K562 (cell line): ENCODE results near the gene PXK. TPM values are rescaled to one million over a fixed set of nuclear protein-coding genes. Genes with fewer than 3 reads are reported as not detected.

Experiments used
- ATAC-seq: fragments of 200-7000 bp; cut with Tn5 transposase; 3 replicates; pipeline ENCODE4 v1.9.1; 2020; ENCODE audit warnings: moderate library complexity
- BruUV-seq: library from RNA; stranded (reverse); fragments of 400-500 nt; replicated peaks from 2 replicates; lab custom pipeline; 2021; lab: Mats Ljungman, UMichigan
- CTCF ChIA-PET: fragments of 300-600 bp; formaldehyde crosslinking; extraction: SDS; loops from one replicate; lab custom pipeline; 2021; ENCODE audit warnings: low intra/inter-chr PET ratio; lab: Yijun Ruan, JAX
- POLR2A ChIA-PET: fragments of 300-600, 350-650 bp; sonication (Branson Sonifier 250); formaldehyde crosslinking; extraction: SDS; loops from one replicate; lab custom pipeline; 2021; ENCODE audit warnings: antibody characterized with exemption, inconsistent platforms; lab: Yijun Ruan, JAX
- DNase-seq, 4 experiments: peaks; one replicate each; pipeline versions ENCODE4 v3.0.0 to v3.0.0-alpha.2; 2011 to 2018; ENCODE audit warnings: low spot score in 3 of 4, mixed read lengths in 3 of 4; ENCODE audit errors: extremely low read depth in 1 of 4
- FAIRE-seq: peaks from 2 replicates; lab custom pipeline; 2011; peaks lifted over from hg19 to GRCh38; lab: Jason Lieb, UNC
- H2AFZ ChIP-seq: 2 replicates; pipeline ENCODE4 v1.6.0; 2011; ENCODE audit warnings: low read depth, low read length, control low read depth, inconsistent platforms
- H3K27ac ChIP-seq: fragments of 200-600 bp; 3 replicates; pipeline ENCODE4 v1.8.0; 2011; ENCODE audit warnings: low read depth, mild to moderate bottlenecking, control low read depth, inconsistent platforms, low read length, moderate library complexity, mixed read lengths; ENCODE audit errors: extremely low read depth
- H3K27me3 ChIP-seq, 2 experiments: fragments of 300-600 bp in 1 of 2; 2 replicates in 1 of 2; 3 replicates in 1 of 2; pipeline versions ENCODE4 v1.6.0 to v1.8.0; 2011; ENCODE audit warnings: inconsistent platforms in 2 of 2, low read length in 2 of 2, mild to moderate bottlenecking in 1 of 2, mixed read lengths in 1 of 2, moderate library complexity in 1 of 2; ENCODE audit not compliant: control insufficient read depth in 2 of 2, insufficient read depth in 2 of 2
- H3K36me3 ChIP-seq: fragments of 300-600 bp; 3 replicates; pipeline ENCODE4 v1.8.0; 2011; ENCODE audit warnings: mild to moderate bottlenecking, low read length, inconsistent platforms; ENCODE audit not compliant: control insufficient read depth, insufficient read depth
- H3K4me1 ChIP-seq, 2 experiments: fragments of 200-600 bp in 1 of 2; replicated peaks in 1 of 2; 2 replicates in 1 of 2; 3 replicates in 1 of 2; pipeline versions ENCODE4 v1.5.1 to v1.8.0; 2011; ENCODE audit warnings: inconsistent platforms in 2 of 2, low read length in 2 of 2, mild to moderate bottlenecking in 1 of 2, mixed read lengths in 1 of 2, moderate library complexity in 1 of 2; ENCODE audit not compliant: control insufficient read depth in 2 of 2, insufficient read depth in 2 of 2
- H3K4me2 ChIP-seq: 2 replicates; pipeline ENCODE4 v1.6.1; 2011; ENCODE audit warnings: low read length, control low read depth, inconsistent platforms, mixed read lengths; ENCODE audit not compliant: insufficient read depth
- H3K4me3 ChIP-seq: fragments of 200-600 bp; sonication (generic), shearing (Covaris generic); 2 replicates; pipeline ENCODE4 v1.5.1; 2016; ENCODE audit warnings: control low read depth, inconsistent platforms
- H3K79me2 ChIP-seq: fragments of 200-600 bp; 3 replicates; pipeline ENCODE4 v1.8.0; 2011; ENCODE audit warnings: low read length, inconsistent platforms; ENCODE audit not compliant: control insufficient read depth, insufficient read depth
- H3K9ac ChIP-seq, 2 experiments: 2 replicates each; pipeline versions ENCODE4 v1.6.0 to v1.6.1; 2011; ENCODE audit warnings: low read depth in 2 of 2, low read length in 2 of 2, control low read depth in 1 of 2, inconsistent platforms in 1 of 2, mild to moderate bottlenecking in 1 of 2, mixed read lengths in 1 of 2; ENCODE audit not compliant: insufficient read depth in 1 of 2
- H3K9me1 ChIP-seq: one replicate; pipeline ENCODE4 v1.6.0; 2011; ENCODE audit warnings: inconsistent platforms, mild to moderate bottlenecking, low read length, moderate library complexity; ENCODE audit not compliant: control insufficient read depth, insufficient read depth
- H3K9me3 ChIP-seq: replicated peaks from 2 replicates; pipeline ENCODE4 v1.5.1; 2011; ENCODE audit warnings: low read depth, low read length, inconsistent platforms; ENCODE audit not compliant: control insufficient read depth, insufficient read depth
- H4K20me1 ChIP-seq: replicated peaks from 2 replicates; pipeline ENCODE4 v1.6.1; 2011; ENCODE audit warnings: low read length, inconsistent platforms, mixed read lengths; ENCODE audit not compliant: control insufficient read depth, insufficient read depth
- C11orf30 ChIP-seq: fragments of 450-650 bp; IDR thresholded peaks from 2 replicates; pipeline ENCODE4 v1.6.1; 2016; ENCODE audit warnings: low read depth, mild to moderate bottlenecking
- MAFF ChIP-seq: IDR thresholded peaks from 2 replicates; pipeline ENCODE4 v1.6.1; 2012; ENCODE audit warnings: low read length, improper control_type of control experiment
- ZNF316 ChIP-seq: fragments of 450-650 bp; IDR thresholded peaks from 2 replicates; pipeline ENCODE4 v1.6.1; 2016
- ZNF354B ChIP-seq: fragments of 250-450 bp; sonication (Bioruptor Pico); IDR thresholded peaks from 2 replicates; pipeline ENCODE4 v1.4.0; 2020
- WGBS: fragments of 100-300 bp; shearing (Covaris generic); methylation state at CpG from one replicate; pipeline ENCODE4 v1.1.6; 2016; ENCODE audit warnings: low coverage, mixed read lengths; ENCODE audit not compliant: insufficient coverage; ENCODE audit errors: missing lambda C conversion rate; 5-methylcytosine and 5-hydroxymethylcytosine counted together
- in situ Hi-C: fragments of 300-500 bp; cut with MboI; formaldehyde crosslinking; loops from 4 replicates; pipeline ENCODE4 v1.15.0; 2018; ENCODE audit warnings: inconsistent platforms, mixed read lengths
- intact Hi-C: fragments of 100-400 bp; cut with micrococcal nuclease; formaldehyde crosslinking; loops from 2 replicates; pipeline ENCODE4 v1.14.2; 2022
- polyA plus RNA-seq, 8 experiments: library from polyadenylated mRNA; depleted of rRNA in 4 of 8; stranded (reverse) in 5 of 8; unstranded in 3 of 8; fragments of >200 nt; fragmentation: Nextera tagmentation in 2 of 8; fragmentation: Illumina TruSeq in 1 of 8; extraction: Ambion mirVana in 2 of 8; extraction: Trizol in 1 of 8; gene quantifications; 2 replicates each; pipeline versions ENCODE4 v1.2.1 to v1.2.3, GENCODE V29; 2011 to 2014; ENCODE audit warnings: inconsistent platforms in 1 of 8, missing spikeins in 1 of 8
- total RNA-seq, 7 experiments: library from RNA; depleted of rRNA in 6 of 7; stranded (reverse); fragments of >200 nt in 6 of 7; fragmentation: Illumina TruSeq in 2 of 7; extraction: Trizol in 2 of 7; gene quantifications; 2 replicates each; pipeline versions ENCODE4 v1.2.1 to v1.2.3, GENCODE V29; 2011 to 2021; ENCODE audit warnings: low replicate concordance in 1 of 7
- TF ChIP-seq, protein P1 (sequence below): IDR thresholded peaks from 2 replicates; pipeline ENCODE4 v1.6.1; 2014; ENCODE audit warnings: antibody characterized with exemption

The PXK gene
- total and polyA plus RNA-seq, 9 of the 15 experiments (the other 6 are each of a cell fraction or from before 2014, with no cell fraction given): 3.3 to 19.9 (median 11.3) TPM

DNA sequence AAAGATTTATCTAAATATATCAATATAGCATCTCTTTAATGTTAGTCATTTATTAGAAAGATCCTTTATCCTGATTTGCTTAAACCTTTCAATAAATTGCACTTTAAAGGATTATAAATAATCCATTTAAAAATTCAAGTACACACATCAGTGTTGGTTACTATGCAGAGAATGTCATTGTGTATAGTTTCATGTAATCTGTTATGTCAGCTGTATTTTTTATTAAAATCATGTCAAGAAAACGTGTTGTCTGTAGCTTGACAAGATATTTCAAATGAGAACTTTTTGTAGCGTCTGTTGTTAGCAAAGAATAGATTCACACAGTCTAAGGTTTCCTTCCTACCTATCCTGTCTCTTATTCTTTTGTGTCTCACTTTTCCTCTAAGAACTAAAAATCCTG lies 93.1 kb downstream of the PXK start:
- no peaks in the 10 kb centered on the region for H3K9me3 ChIP-seq
- peaks cover 68% of the 10 kb centered on the region; the same call in 2 of the 3 replicates for H3K36me3 ChIP-seq
- no peak for FAIRE-seq
- H3K4me1 ChIP-seq: no peaks in the 10 kb centered on the region; a peak in 1 of 5 replicates
- ChIA-PET POLR2A (no interaction called here), CTCF (no interaction called here)
- H4K20me1 ChIP-seq: no peaks in the 10 kb centered on the region
- no peaks in the 10 kb centered on the region for H3K27me3 ChIP-seq
- 67% methylated on average over 2 of the region's 2 CpGs for WGBS
- no peak overlapping the region for H3K27ac ChIP-seq
- H2AFZ ChIP-seq: no peak overlapping the region
- H3K9me1 ChIP-seq: no peaks in the 10 kb centered on the region
- DNase-seq: no peak
- in situ Hi-C loops (loop anchor here (5.0 kb wide), 1 partner anchor 107 kb away; no protein-coding TSS in a partner anchor), intact Hi-C loops (no loop called here)
- no peak overlapping the region for H3K4me2 ChIP-seq
- no peak overlapping the region for H3K4me3 ChIP-seq
- ATAC-seq: no peak
- no peaks in the 10 kb centered on the region for H3K79me2 ChIP-seq
- TF ChIP-seq MAFF: peak; percentile 32; the same call in 1 of the 2 replicates
- peak; percentile 58 for TF ChIP-seq ZNF316
- no peak for TF ChIP-seq ZNF354B (CRISPR knock-in tag)
- TF ChIP-seq, protein P1, sequence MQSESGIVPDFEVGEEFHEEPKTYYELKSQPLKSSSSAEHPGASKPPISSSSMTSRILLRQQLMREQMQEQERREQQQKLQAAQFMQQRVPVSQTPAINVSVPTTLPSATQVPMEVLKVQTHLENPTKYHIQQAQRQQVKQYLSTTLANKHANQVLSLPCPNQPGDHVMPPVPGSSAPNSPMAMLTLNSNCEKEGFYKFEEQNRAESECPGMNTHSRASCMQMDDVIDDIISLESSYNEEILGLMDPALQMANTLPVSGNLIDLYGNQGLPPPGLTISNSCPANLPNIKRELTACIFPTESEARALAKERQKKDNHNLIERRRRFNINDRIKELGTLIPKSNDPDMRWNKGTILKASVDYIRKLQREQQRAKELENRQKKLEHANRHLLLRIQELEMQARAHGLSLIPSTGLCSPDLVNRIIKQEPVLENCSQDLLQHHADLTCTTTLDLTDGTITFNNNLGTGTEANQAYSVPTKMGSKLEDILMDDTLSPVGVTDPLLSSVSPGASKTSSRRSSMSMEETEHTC: no peak
- TF ChIP-seq C11orf30: 0 out of 2 replicates have a peak, but pooled peaks have one; percentile 28
- no peak overlapping the region for H3K9ac ChIP-seq
- no TSS peak for BruUV-seq
